Renal pelvis (tissue), 4 donors: ENCODE data around the gene OXCT2. TPM values are rescaled to one million over a fixed set of nuclear protein-coding genes. Genes with fewer than 3 reads are reported as not detected.
"Not testable (repeated sequence)": the region's sequence is repeated elsewhere in the genome, so short reads cannot be mapped to it uniquely, and the experiment has no call there.

Experiments
- DNase-seq: peaks from one replicate; pipeline ENCODE4 v3.0.0-alpha.2; 2013
- polyA plus RNA-seq, 3 donors: library from polyadenylated mRNA; unstranded; fragments of 120-200 nt; gene quantifications; one replicate each; pipeline ENCODE4 v1.2.1, GENCODE V29; 2013; ENCODE audit not compliant: insufficient read length in 3 of 3

OXCT2 gene
- polyA plus RNA-seq, 3 donors, result 0.28 to 0.69 (median 0.56) TPM

GRCh38 chr1:39763619-39764374 is 7.4 kb downstream of the OXCT2 start:
- not testable (repeated sequence) for DNase-seq

- DNase-seq, result no peak
Observed at GRCh38 chr1:39762550-39763540, 8.3 kb downstream of the OXCT2 start.

- DNase-seq, result no peak
Observed at GRCh38 chr1:39761557-39762260, 9.4 kb downstream of the OXCT2 start.

DNA sequence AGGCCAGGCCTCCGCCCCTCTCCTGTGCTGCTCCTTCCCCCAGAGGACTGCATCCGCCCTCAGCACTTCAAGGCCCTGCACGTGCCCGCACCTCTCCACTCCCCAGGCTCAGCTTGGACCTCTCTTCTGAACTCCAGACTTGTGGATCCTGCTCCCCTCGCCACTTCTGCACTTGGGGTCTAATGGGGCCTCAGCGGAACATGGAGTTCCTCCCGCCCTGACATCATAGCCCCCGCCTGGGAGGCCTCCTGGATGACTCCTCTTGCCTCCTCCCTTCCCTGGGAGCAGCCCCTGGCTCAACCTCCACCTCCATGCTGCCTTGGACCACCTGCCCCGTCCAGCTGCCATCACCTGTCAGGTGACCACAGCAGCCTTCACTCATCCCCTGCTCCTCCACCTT is 10.1 kb downstream of the OXCT2 start:
- no peak for DNase-seq

GRCh38 chr1:39760074-39761008 is 10.8 kb downstream of the OXCT2 start:
- DNase-seq, result no peak

- no peak for DNase-seq
Observed at GRCh38 chr1:39759436-39759726, 11.8 kb downstream of the OXCT2 start.

DNA sequence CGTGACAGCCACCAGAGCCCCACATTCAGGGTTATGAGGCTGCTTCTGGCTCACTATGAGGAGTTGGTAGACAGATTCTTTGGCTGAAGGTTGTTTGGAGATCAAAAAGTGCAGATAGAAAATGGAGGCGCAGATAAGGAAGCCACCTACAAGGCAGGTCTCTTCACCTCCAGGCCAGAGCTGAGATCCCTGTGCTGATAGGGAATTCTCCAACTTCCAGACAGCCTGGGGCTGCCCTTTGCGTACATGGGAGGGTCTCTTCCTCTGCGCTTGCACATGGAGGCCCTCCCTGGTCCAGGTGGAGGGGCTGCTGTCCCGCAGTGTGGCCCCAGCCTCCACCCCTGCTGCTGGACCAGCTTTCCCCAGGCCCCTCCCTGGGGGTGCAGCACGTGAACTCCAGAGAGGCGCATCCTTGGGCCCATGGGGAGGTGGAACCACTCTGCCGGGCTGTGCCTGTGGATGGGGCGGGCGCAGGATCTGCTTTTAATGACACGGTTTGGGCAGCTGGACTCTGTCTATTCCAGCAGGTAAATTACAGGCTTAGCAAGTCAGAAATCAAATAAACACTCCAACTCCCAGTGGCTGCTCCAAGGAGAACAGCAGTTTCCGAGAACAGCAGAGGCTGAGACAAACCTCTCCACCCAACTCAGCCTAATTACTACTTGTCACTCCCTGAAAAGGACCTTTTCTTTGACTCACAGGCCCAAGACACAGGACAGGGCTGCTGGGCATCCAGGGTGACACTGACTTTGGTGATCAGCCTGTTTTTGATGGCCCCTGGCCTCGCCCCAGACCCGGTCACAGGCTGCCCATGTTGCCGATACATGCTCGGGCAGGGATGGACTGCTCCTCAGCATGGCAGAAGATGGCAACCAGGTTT is 12.4 kb downstream of the OXCT2 start:
- DNase-seq, result no peak

GRCh38 chr1:39757501-39757900 is 13.6 kb downstream of the OXCT2 start:
- no peak for DNase-seq

- DNase-seq, result no peak
Observed at GRCh38 chr1:39755965-39756659, 15.0 kb downstream of the OXCT2 start.

GRCh38 chr1:39754906-39755504 is 16.1 kb downstream of the OXCT2 start:
- DNase-seq, result no peak

DNA sequence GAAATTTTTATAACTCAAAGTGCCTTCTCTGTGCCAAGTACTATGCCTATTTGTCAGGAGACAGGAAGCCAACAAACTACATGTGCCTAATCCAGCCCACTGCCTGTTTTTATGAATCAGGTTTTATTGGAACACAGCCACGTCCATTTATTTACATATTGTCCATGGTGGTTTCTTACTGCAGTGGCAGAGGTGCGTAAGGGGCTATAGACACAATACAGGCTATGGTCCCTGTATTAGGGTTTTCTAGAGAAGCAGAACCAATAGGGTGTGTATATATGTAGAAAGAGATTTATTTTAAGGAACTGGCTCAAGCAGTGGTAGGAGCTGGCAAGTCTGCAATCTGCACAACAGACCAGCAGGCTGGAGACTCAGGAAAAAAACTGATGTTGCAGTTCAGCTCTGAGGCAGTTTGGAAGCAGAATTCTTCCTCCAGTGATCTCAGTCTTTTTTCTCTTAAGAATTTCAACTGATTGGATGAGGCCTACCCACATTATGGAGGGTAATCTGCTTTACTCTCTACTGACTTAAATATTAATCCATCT is 17.1 kb downstream of the OXCT2 start:
- no peak for DNase-seq

DNA sequence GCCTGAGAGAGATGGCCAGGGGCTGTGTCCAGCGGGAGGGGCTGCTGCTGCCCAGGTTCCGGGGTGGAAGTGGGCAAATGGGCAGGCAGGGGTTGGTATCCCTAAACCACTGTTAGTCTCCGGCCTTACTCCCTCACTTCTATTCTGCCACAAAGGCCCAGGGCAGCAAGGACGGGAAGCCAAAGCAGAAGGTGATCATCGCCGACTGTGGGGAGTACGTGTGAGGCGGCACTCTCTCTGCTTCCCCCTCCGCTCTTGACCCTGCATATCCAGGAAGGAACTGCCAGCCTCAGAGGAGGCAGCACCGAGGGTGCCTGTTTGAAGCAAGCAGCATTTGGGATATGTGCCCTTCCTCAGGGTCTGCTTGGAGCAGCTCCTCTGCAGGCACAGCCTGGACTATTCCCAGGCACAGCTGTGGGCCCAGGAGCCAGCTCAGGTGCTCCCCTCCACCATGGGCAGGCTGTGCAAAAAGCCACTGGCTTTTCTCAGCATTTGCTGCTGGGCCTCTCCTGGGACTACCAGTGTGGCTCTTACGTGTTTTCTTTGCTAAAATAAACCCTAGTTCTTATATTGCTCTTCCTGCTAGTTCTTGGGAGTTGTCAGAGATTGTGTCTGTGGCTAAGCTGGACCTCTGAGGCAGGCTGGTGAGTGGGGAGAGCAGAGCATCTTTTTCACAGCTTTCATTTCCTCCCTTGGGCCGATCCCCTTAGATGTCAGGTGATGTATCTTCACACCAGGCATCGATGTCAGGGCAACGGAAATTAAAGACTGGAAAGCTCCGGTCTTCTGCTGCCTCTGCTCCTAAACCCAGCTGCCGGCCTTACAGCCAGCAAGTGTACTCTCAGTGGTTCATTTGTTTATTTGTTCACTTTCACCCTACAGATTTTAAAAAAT is 17.8 kb downstream of the OXCT2 start:
- DNase-seq, result no peak

GRCh38 chr1:39752703-39753102 is 18.4 kb downstream of the OXCT2 start:
- no peak for DNase-seq

DNA sequence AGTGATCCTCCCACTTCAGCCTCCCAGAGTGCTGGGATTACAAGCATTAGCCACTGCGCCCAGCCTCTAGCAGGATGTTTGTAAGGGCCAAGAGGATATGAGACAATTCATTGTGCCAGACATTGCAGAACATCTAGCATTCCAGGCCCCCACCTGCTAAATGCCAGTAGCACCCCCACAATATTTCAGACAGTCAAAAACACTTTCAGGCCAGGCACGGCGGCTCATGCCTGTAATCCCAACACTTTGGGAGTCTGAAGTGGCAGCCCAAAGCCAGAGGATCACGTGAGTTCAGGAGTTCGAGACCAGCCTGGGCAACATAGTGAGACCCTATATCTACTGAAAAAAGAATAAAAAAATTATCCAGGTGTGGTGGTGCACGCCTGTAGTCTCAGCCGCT is 19.6 kb downstream of the OXCT2 start:
- DNase-seq, result no peak

GRCh38 chr1:39745016-39745670 is 26.0 kb downstream of the OXCT2 start:
- no peak for DNase-seq

GRCh38 chr1:39738622-39739366 is 32.4 kb downstream of the OXCT2 start, which contains the start of gene PPIE:
Gene PPIE, plus strand, starts transcription at chr1:39738882. Its CDS starts 19 bp downstream, at chr1:39738901.
- peak; percentile 91 for DNase-seq
